Breast epithelium (tissue), 4 donors: ENCODE results near the gene PHYKPL. TPM values are rescaled to one million over a fixed set of nuclear protein-coding genes. Genes with fewer than 3 reads are reported as not detected.

ENCODE experiments used
- DNase-seq, 2 donors: peaks; one replicate each; pipeline ENCODE4 v3.0.0-alpha.2; 2019; ENCODE audit warnings: low spot score in 2 of 2
- H3K27ac ChIP-seq, 2 donors: fragments of 200-600 bp; sonication (generic) in 1 of 2; one replicate each; pipeline ENCODE4 v1.5.1; 2016 to 2019; ENCODE audit warnings: mild to moderate bottlenecking in 1 of 2
- H3K27me3 ChIP-seq, 2 donors: fragments of 200-600 bp; sonication (generic) in 1 of 2; one replicate each; pipeline versions ENCODE4 v1.5.1 to v1.6.0; 2017 to 2019; ENCODE audit warnings: control low read depth in 1 of 2, mild to moderate bottlenecking in 1 of 2
- H3K36me3 ChIP-seq: fragments of 200-600 bp; one replicate; pipeline ENCODE4 v1.5.1; 2019
- H3K4me1 ChIP-seq, 2 donors: fragments of 200-600 bp; sonication (generic); one replicate each; pipeline ENCODE4 v1.5.1; 2016 to 2019; ENCODE audit warnings: control low read depth in 1 of 2
- H3K4me3 ChIP-seq, 3 donors: fragments of 200-600 bp; sonication (generic); 1 replicate in 2 of 3; 2 replicates in 1 of 3; pipeline ENCODE4 v1.5.1; 2016 to 2019; ENCODE audit warnings: mild to moderate bottlenecking in 3 of 3, moderate library complexity in 2 of 3
- H3K9me3 ChIP-seq, 2 donors: fragments of 200-600 bp; sonication (generic) in 1 of 2; one replicate each; pipeline ENCODE4 v1.5.1; 2016 to 2019; ENCODE audit warnings: control low read depth in 1 of 2
- POLR2A ChIP-seq: fragments of 450-650 bp; IDR thresholded peaks from one replicate; pipeline ENCODE4 v1.6.1; 2016; ENCODE audit warnings: antibody characterized with exemption, mild to moderate bottlenecking, moderate library complexity
- POLR2AphosphoS5 ChIP-seq, 3 donors: sonication (generic); formaldehyde crosslinking; IDR thresholded peaks; one replicate each; pipeline ENCODE4 v1.6.1; 2017; ENCODE audit warnings: antibody characterized with exemption in 3 of 3
- intact Hi-C: fragments of 100-400 bp; cut with DNase I; formaldehyde crosslinking; loops from one replicate; pipeline ENCODE4 v1.15.1; 2023; ENCODE audit warnings: low total_unique reads
- total RNA-seq, 3 donors: library from RNA; depleted of rRNA; stranded (reverse); fragments of >200 nt; gene quantifications; one replicate each; pipeline ENCODE4 v1.1.0, GENCODE V29; 2016
- TF ChIP-seq, protein P1 (sequence below), 3 donors: fragments of 450-650 bp; IDR thresholded peaks; one replicate each; pipeline ENCODE4 v1.5.1; 2016 to 2017; ENCODE audit warnings: antibody characterized with exemption in 3 of 3, mild to moderate bottlenecking in 3 of 3, moderate library complexity in 3 of 3

The PHYKPL gene
- total RNA-seq, 3 donors from 2014 or later, result 63.4 to 94.1 (median 77.7) TPM

GRCh38 chr5:178162481-178162880, 70.1 kb downstream of the PHYKPL start:
- Histone ChIP-seq H3K36me3 (no peaks in the 10 kb centered on the region), H3K4me3 (no peak overlapping the region), H3K4me1 (no peaks in the 10 kb centered on the region), H3K9me3 (no peaks in the 10 kb centered on the region), H3K27me3 (no peaks in the 10 kb centered on the region), H3K27ac (no peak overlapping the region)
- TF ChIP-seq POLR2AphosphoS5 (IDR thresholded peaks at IDR 0.05), result no peak
- TF ChIP-seq, protein P1, sequence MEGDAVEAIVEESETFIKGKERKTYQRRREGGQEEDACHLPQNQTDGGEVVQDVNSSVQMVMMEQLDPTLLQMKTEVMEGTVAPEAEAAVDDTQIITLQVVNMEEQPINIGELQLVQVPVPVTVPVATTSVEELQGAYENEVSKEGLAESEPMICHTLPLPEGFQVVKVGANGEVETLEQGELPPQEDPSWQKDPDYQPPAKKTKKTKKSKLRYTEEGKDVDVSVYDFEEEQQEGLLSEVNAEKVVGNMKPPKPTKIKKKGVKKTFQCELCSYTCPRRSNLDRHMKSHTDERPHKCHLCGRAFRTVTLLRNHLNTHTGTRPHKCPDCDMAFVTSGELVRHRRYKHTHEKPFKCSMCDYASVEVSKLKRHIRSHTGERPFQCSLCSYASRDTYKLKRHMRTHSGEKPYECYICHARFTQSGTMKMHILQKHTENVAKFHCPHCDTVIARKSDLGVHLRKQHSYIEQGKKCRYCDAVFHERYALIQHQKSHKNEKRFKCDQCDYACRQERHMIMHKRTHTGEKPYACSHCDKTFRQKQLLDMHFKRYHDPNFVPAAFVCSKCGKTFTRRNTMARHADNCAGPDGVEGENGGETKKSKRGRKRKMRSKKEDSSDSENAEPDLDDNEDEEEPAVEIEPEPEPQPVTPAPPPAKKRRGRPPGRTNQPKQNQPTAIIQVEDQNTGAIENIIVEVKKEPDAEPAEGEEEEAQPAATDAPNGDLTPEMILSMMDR (IDR thresholded peaks at IDR 0.05), result no peak
- TF ChIP-seq POLR2A, result no peak
- no peak for DNase-seq
- intact Hi-C loops, result no loop called here

GRCh38 chr5:178160176-178160575, 72.4 kb downstream of the PHYKPL start:
- H3K4me3 ChIP-seq, result no peak overlapping the region
- no peak overlapping the region for H3K27ac ChIP-seq
- no peaks in the 10 kb centered on the region for H3K27me3 ChIP-seq
- intact Hi-C loops, result no loop called here
- no peak for DNase-seq
- no peaks in the 10 kb centered on the region for H3K4me1 ChIP-seq
- TF ChIP-seq POLR2A (no peak), POLR2AphosphoS5 (IDR thresholded peaks at IDR 0.05) (no peak)
- TF ChIP-seq, protein P1 (IDR thresholded peaks at IDR 0.05), result no peak
- H3K9me3 ChIP-seq, result no peaks in the 10 kb centered on the region
- H3K36me3 ChIP-seq, result no peaks in the 10 kb centered on the region

Other genes with a start within 250 kb of the PHYKPL start
- gene PROP1, start 236.6 kb downstream of the PHYKPL start, total RNA-seq, result not detected
- gene N4BP3, start 119.3 kb downstream of the PHYKPL start, total RNA-seq, result 1 to 10 TPM in 2 of 3 donors, under 1 TPM in 1; 0.32 to 9.8 (median 4.9) TPM
- 10 to 100 TPM; 34.4 to 40.4 (median 36.3) TPM for gene RMND5B, start 101.8 kb downstream of the PHYKPL start, total RNA-seq
- 100 to 1,000 TPM; 148 to 256 (median 220) TPM for gene NHP2, start 78.9 kb downstream of the PHYKPL start, total RNA-seq
- gene GMCL2, start 45.4 kb downstream of the PHYKPL start, total RNA-seq, result not detected
- 10 to 100 TPM; 56.3 to 90.5 (median 68.9) TPM for gene HNRNPAB, start 28.3 kb downstream of the PHYKPL start, total RNA-seq